ENCODE results near the gene CLCN1.

- TF ChIP-seq CTCF (IDR thresholded peaks at IDR 0.05), result no peak
- TF ChIP-seq ZFX (IDR thresholded peaks at IDR 0.05; ENCODE audit: borderline replicate concordance), result no peak
Observed at GRCh38 chr7:143329471-143330170, 13.7 kb downstream of the CLCN1 start.

Data from 22Rv1 (cell line).